Measurements from ENCODE around the gene DCUN1D4.

DCUN1D4 gene

GRCh38 chr4:51867689-51868448, 24.9 kb downstream of the DCUN1D4 start:
- TF ChIP-seq CTCF (conservative IDR thresholded peaks at IDR 0.05) = no peak
- no peak overlapping the region for H3K27ac ChIP-seq

GRCh38 chr4:51868449-51868847, 25.5 kb downstream of the DCUN1D4 start:
- H3K27ac ChIP-seq = no peak overlapping the region

GRCh38 chr4:51870441-51871188, 27.7 kb downstream of the DCUN1D4 start:
- H3K27ac ChIP-seq = no peak overlapping the region
- TF ChIP-seq CTCF (conservative IDR thresholded peaks at IDR 0.05) = no peak

More at GRCh38 chr4:51868449-51868847, 25.5 kb downstream of the DCUN1D4 start:
- TF ChIP-seq CTCF (conservative IDR thresholded peaks at IDR 0.05) = no peak

GRCh38 chr4:51872283-51872997, 29.5 kb downstream of the DCUN1D4 start:
- TF ChIP-seq CTCF (conservative IDR thresholded peaks at IDR 0.05) = no peak
- H3K27ac ChIP-seq = no peak overlapping the region

- no peak for TF ChIP-seq CTCF (conservative IDR thresholded peaks at IDR 0.05)
- H3K27ac ChIP-seq = no peak overlapping the region
Measured at GRCh38 chr4:51874551-51874950, 31.6 kb downstream of the DCUN1D4 start.

- no peak overlapping the region for H3K27ac ChIP-seq
Measured at GRCh38 chr4:51878431-51878830, 35.5 kb downstream of the DCUN1D4 start.

More at GRCh38 chr4:51878431-51878830, 35.5 kb downstream of the DCUN1D4 start:
- TF ChIP-seq CTCF (conservative IDR thresholded peaks at IDR 0.05) = no peak

Measured in VCaP (cell line).